Thyroid gland (tissue), 4 donors: ENCODE data around the gene C3orf80.
"Not testable (repeated sequence)": the region's sequence is repeated elsewhere in the genome, so short reads cannot be mapped to it uniquely, and the experiment has no call there.

Experiments used
- POLR2A ChIP-seq, 2 donors: fragments of 450-650 bp; IDR thresholded peaks; one replicate each; pipeline ENCODE4 v1.6.1; 2017; ENCODE audit warnings: antibody characterized with exemption in 2 of 2, mild to moderate bottlenecking in 2 of 2, moderate library complexity in 1 of 2
- TF ChIP-seq, protein P1 (sequence below), 6 experiments: fragments of 200-600 bp in 3 of 6; fragments of 450-650 bp in 3 of 6; sonication (generic) in 3 of 6; IDR thresholded peaks; one replicate each; pipeline ENCODE4 v1.5.1; 2016 to 2019; ENCODE audit warnings: antibody characterized with exemption in 6 of 6, mild to moderate bottlenecking in 2 of 6, inconsistent platforms in 1 of 6, moderate library complexity in 1 of 6

DNA sequence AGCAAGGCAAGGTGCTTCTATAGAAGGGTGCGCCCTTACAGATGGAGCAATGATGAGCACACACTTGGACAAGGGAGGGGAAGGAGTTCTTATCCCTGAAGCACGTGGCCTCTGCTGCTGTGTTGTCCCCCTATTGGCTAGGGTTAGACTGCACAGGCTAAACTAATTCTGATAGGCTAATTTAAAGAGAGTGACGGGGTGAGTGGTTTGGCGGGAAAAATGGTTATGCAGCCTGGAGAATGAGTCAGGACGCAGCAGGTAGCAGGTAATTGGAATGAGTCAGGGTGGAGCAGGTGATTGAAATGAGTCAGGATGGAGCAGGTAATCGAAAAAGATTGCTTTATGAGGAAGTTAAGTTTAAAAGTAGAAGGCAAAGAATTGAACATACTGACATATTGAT is 15.5 kb downstream of the C3orf80 start:
- TF ChIP-seq, protein P1, sequence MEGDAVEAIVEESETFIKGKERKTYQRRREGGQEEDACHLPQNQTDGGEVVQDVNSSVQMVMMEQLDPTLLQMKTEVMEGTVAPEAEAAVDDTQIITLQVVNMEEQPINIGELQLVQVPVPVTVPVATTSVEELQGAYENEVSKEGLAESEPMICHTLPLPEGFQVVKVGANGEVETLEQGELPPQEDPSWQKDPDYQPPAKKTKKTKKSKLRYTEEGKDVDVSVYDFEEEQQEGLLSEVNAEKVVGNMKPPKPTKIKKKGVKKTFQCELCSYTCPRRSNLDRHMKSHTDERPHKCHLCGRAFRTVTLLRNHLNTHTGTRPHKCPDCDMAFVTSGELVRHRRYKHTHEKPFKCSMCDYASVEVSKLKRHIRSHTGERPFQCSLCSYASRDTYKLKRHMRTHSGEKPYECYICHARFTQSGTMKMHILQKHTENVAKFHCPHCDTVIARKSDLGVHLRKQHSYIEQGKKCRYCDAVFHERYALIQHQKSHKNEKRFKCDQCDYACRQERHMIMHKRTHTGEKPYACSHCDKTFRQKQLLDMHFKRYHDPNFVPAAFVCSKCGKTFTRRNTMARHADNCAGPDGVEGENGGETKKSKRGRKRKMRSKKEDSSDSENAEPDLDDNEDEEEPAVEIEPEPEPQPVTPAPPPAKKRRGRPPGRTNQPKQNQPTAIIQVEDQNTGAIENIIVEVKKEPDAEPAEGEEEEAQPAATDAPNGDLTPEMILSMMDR (IDR thresholded peaks at IDR 0.05) = not testable (repeated sequence)
- TF ChIP-seq POLR2A (IDR thresholded peaks at IDR 0.05) = not testable (repeated sequence)
